ENCODE measurements around the gene CRADD.
"Not testable (repeated sequence)": the region's sequence is repeated elsewhere in the genome, so short reads cannot be mapped to it uniquely, and the experiment has no call there.

Gene CRADD

DNA sequence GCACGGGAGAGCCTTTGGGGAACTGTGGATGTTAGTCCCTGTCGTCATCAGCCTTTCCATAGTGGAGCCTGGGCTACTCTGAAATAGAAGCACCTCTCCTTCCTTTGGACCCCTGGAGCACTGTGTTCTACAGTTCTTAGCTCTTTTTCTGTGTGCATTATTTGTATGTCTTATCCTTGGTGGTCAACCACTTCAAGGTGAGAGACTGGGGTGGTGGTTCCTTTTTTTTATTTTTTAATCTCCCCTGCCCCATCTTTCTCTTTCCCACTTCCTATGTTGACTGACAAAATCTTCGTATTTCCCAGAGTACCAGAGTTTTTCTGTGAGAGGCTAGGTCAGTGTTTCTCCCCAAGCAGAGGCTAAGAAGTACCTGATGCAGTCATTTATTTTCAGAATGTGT lies 111.7 kb downstream of the CRADD start:
- no peak for DNase-seq

DNA sequence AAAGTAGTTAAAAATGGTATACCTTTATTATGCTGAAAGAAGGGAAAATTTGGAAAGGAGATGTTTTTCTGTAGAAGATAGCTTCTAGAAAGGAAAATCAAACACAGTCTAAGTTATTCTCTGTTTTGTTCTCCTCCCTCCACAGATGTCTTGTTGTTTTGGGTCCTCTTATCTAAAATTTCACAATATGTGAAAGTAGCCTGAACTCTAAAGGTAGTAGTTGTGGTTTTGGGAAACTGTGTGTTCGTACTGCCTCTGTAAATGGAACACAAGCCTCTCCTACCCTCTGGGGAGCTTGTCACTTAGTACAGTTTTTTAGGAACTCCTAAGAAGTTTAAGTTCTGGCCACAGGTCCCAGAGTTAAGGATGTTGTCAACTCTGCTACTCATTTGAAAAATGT lies 112.6 kb downstream of the CRADD start:
- no peak for DNase-seq

DNA sequence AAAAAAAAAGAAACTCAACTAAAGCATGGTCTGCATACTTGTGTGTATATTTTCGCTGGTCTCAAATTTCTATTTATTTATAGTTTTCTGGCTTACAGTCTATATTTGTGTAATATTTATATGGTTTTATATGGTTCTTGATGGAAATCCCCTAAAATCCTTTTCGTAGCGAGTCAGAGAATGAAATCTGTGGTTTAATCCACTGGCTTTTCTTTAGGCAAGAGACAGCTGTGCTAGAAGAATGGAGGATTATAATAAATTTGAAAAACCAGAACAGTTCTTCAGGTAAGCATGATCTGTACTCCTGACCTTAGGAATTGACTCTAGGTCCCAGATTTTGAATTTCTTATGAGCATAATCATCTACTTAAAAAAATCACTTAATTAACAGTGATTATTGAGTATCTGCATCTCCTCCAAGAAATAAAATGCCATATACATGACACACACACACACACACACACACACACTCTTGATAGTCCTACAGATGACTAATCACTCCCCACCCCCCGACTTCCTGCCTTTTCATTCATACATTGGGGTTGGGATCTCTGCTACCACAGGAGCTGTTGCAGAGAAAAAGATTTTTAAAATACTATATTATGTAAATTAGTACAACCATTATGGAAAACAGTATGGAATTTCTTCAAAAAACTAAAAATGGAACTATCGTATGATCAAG lies 113.4 kb downstream of the CRADD start:
- DNase-seq = peak; percentile 28

DNA sequence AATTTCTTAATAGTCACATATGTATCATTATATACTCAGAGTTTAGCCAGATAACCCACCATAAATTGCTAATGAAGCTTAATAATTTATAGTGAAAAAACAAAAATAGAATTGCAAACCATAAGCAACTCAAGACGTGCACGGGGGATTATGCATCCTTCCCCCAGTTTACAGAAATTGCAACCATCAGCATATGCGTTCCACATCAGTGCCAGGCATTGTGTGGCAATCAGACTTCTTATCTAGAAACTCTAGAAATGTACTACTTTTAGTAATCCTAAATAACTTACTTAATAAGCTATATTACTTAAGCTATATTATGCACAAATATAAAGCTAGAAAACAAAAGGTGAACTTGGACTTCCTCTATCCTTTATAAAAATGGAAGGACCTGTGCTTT lies 115.8 kb downstream of the CRADD start:
- DNase-seq = no peak

DNA sequence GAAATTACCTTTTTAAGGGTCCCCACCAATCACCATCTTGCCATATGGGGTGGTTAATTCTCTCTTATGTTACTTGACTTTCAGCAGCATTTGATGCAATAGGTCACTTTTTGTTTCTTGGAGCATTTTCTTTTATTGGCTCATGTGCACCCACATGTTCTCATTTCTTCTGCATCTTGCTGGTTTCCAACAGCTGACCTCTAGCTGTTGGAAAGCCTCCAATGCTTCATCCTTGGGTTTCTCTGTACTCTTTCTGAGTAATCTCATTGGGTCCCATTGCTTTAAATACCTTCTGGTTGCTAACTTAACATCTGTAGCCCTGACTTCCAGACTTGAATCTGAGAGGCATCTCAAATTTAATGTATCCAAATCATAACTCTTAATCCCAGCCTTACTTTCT lies 116.8 kb downstream of the CRADD start:
- DNase-seq = no peak

DNA sequence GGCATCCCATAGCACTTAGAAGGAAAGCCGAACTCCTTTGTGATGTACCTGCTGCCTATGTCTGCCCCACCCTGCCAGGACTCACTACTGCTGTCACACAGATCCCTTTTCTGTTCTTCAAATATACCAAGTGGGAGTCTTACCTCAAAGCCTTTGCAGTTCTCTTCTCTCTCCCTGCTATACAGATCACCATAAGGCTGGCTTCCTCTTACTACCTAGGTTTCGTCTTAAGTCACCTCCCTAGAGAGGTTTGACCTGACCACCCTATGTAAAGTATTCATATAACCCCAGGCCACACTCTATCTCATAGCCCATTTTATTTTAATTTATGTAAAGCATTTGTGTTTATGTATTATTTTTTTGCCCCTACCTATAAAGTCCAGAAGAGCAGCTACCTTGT lies 117.6 kb downstream of the CRADD start:
- DNase-seq = no peak

DNA sequence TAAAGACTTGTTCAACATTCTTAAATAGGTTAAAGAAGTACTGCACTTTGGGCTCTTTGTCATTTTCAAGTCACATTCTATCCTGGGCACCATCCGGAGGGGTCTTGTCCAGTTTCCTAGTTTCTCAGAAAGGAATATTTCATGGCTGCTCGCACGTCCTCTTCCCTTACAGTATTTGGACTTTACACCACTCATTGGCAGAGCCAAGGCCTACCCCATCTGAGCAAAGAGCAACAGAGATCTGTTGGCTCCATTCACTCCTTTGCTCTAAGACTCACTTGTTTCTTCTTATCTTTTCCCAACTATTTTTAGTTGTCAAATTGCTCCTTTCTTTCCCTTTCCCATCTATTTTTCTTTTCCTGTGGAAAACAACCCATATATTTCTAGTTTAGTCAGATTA lies 118.2 kb downstream of the CRADD start:
- DNase-seq = no peak

DNA sequence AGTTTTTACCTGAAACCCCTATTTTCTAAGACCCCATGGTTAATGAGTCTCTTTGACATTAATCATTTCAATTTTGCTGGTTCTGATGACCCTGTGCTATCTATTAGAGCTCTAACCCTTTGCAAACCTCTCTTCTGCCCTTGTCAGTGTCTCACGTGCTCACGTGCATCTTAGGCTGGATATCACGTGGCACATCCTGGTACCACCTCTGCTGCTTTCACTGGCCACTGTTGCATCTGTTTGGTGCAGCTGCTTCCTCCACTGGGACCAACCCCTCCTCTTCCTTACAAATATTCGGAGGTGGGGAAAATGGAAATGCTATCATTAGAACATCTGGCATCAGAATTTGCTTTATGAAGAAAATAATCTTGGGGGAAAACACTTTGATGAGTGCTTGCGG lies 119.6 kb downstream of the CRADD start:
- DNase-seq = no peak

DNA sequence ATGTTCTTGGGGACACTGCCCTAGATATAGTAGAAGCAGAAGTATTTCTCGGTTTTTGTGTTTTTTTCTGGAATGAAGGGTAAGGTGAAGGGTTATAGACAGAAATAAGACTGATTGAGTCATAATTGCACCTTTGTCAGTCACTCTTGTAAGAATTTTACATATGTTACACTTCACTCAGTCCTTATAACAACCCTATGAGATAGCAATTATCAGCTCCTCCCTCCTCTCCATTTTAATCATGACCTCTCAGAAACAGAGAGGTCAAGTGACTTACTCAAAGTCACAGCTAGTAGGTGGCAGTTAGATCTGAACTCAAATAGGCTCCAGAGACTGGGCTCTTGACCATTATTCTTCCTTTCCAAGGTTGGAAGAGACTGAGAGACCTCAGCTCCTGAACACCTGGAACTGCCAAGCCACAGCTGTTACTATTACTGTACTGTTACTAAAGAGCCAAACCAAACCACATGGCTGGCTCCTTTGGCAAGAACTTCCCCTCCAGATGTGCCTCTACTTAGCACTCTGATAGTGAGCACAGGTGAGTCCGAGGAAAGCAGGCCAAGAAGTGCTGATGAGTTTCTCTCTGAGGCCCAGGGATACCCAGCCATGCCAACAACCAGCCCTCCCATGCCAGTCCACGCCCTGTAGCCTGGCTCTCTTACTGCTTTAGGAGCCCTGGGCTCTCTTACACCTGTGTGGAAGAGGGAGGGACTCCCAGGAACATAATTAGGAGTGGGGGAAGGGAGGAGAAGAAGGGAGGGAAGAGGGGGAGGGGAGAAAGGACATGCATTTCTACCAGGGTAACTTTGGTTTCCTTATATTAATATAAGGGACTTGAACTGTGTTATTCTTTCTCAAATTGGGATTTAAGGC lies 121.3 kb downstream of the CRADD start:
- DNase-seq = peak; percentile 39

DNA sequence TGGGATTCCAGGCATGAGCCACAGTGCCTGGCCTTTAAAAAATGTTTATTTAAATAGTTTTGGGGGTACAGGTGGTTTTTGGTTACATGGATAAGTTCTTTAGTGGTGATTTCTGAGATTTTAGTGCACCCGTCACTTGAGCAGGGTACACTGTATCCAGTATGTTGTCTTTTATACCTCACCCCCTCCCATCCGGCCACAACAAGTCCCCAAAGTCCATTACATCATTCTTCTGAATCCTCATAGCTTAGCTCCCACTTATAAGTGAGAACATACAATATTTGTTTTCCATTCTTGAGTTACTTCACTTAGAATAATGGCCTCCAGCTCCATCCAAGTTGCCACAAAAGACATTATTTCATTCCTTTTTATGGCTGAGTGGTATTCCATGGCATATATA lies 124.5 kb downstream of the CRADD start:
- not testable (repeated sequence) for DNase-seq

DNA sequence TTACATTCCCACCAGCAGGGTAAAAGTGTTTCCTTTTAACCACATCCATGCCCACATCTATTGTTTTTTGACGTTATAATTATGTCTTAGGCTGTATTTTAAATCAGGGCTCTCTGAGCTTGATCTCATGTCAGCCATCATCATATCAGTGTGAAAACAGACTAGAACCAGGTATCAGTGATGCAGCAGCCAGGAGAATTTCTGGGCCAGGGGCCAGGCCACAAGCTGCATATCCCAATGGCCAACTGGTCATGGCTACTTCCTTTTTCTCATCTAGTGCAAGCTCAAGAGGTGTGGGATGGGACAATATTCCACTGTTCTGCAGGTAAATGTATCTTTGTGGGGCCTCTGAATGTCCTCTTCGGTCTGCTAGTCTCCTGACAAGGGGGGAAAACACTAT lies 125.1 kb downstream of the CRADD start:
- DNase-seq = no peak

DNA sequence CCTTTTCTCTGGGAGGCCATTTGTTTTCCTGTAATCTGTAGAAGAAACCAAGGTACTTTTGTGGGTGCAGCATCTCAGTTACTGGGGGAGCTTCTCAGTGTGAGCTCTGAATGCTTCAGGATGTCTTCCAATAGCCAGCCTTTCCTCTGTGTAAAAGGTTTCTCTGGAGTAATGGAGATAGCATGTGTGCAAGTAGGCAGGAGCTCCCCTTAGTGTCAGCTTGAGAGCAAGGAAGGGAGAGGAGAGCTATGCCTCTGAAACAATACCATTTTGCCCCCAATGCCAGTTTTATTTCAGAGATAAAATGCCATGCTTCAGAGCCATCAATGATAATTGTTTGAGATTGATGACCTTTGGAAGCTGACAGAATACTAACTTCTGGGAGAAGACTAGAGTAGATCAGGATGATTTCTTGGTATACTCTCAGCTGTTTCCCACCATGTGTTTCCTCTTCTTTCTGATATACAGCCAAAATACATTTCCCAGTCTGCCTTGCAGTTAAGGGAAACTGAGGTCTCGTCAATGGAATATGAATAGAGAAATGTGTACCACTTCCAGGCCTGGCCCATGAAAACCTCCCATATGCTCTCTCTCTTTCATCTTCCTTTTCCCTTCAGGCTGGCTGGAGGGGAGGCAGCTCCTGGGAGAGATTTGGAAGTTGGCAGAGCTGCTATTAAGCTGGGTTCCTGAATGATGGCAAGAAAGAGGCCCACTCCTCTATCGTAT lies 125.7 kb downstream of the CRADD start:
- DNase-seq = no peak

DNA sequence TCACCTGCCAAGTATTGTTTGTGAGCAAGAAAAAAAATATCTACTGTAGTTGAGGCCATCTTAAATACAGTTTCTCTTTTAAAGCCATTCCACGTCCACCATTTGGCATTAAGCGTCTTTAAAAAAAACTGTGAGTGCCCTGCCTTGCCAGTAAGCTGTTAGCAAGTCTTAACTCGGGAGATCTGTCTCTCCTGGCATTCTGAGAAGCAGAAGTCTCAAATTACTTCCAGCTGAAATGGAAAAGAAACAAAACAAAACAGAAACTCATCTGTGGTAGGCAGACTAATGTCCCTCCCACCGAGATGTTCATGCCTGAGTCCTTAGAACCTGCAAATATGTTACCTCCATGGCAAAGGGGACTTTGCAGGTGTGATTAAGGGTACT lies 126.2 kb downstream of the CRADD start:
- no peak for DNase-seq

DNA sequence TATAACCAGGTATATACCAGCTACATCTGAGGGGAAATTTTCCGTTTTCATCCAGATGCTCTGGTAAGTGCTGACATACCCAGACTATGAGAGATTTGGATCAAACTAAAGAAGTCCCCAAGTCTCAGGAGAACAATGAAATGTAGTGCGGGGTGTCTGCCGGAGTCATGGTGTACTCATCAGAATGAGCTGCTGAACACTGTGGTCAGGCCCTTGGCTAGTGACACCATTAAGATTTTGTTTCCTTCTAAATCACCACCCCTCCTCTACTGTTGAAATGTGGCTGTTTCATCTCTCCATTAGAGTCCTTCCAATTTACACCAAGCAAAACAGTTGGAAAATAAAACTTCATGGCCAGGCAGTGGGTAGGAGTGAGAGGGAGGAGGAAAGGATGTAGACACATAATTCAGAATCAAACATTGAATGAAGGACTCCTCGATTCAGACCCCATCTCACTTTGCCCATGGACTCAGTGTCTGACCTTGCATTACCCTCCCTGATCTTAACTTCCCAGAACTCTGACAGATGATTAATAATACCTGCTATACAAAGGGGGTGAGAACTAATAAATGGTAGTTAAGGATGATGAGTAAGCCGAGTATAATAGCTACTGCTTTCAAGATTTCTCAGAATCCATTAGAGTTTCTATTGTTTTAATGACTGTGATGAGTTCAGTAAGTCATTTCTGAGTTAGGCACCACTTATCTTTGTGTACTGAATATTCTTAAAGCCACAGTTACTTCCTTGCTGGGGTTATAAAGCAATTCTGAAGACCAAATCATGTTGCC lies 127.4 kb downstream of the CRADD start:
- peak; percentile 18 for DNase-seq

DNA sequence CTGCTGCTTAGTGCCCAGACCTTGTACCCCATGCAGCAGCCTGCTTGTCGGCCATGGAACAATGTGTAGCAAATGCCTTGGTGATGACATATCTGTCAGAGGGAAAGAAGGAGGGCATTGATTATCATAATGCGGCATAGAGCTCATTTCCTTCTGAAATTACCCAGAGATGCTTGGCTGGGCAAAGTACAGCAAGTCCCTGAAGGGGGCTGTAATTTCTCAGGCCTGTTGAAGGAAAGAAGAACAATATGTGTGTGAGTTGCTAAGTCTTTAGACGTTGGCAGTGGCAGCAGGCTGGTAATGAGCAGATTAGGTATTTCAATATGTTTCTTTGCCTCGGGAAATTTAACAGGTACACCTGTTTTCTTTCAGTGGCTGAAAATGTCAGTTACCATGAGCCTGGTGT lies 128.6 kb downstream of the CRADD start:
- DNase-seq = no peak

DNA sequence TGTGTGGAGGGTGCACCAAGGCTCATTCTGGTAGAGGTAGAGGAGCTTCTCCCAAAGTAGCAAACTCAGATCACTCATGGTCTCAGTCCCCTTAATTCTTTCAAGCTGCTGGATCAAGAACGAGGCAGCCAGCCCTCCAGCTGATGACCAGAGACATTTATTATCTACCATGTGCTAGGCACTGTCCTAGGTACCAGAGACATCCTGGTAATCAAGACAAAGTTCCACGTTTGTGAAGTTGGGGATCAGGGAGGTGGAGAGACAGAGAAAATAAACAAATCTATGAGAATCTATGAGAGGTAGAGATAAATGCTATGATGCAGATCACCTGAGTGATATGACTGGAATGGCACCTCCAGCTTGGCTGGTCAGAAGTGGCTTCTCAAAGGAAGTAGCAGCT lies 130.2 kb downstream of the CRADD start:
- DNase-seq = no peak

DNA sequence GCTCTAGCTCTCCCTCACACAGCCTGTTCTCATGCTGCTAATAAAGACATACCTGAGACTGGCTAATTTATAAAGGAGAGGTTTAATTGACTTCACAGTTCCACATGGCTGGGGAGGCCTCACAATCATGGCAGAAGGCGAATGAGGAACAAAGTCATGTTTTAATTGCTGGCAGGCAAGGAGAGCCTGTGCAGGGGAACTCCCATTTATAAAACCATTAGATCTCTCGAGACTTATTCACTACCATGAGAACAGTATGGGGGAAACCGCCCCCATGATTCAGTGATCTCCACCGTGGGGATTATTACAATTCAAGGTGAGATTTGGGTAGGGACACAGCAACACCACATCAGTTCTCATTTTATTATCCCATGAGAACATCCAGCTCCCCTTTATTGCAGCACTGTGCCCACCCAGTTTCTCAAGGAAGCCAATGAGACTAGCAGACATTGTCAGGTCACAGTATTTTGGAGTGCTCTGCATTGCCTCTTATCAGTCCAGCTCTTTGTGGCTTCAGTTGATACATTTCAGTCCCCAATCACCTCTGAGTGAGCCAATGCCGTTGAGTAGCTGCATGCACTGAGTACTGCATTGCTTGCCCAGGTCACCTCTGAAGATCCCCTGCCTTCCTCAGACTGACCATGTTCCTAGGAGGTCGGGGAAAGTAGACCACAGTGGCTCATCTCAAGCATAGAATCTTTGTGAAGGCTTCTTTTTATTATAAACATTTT lies 131.2 kb downstream of the CRADD start:
- DNase-seq = no peak

DNA sequence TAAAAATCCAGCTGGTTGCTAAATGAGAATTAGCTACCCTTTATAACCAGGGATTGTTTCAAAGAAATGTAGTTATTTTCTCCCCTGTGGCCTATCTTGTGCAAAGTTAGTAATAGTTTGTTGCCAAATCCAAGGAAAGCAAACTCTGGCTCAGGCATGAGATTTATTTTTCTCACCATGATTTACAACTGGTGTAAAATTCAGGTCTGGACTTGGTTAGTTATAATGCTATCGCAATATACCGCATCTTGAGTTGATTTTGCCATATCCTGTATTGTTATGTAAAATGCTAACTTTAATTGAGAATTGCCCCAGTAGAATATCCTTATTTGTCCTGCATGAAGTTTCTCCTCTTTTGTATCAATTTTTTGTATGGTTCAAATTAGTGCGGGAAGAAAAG lies 135.5 kb downstream of the CRADD start:
- no peak for DNase-seq

DNA sequence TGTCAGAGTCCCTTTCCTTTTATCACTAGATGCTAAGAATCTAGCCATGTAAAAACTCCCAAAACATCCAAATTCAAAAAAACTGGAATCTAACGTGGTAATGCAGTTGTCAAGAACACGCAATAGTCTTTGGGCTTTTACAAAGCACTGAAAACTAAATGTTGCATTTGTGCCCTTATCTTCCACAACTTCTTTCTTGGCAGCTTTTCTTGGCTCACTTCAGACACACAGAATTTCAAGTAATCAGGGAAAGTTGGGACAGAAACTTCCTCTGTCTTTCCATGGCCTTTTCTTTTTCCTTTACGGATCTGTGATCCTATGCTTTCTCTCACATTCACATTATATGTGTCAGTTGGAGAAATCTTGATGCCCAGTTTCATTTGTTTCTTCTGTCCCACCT lies 136.0 kb downstream of the CRADD start:
- no peak for DNase-seq

DNA sequence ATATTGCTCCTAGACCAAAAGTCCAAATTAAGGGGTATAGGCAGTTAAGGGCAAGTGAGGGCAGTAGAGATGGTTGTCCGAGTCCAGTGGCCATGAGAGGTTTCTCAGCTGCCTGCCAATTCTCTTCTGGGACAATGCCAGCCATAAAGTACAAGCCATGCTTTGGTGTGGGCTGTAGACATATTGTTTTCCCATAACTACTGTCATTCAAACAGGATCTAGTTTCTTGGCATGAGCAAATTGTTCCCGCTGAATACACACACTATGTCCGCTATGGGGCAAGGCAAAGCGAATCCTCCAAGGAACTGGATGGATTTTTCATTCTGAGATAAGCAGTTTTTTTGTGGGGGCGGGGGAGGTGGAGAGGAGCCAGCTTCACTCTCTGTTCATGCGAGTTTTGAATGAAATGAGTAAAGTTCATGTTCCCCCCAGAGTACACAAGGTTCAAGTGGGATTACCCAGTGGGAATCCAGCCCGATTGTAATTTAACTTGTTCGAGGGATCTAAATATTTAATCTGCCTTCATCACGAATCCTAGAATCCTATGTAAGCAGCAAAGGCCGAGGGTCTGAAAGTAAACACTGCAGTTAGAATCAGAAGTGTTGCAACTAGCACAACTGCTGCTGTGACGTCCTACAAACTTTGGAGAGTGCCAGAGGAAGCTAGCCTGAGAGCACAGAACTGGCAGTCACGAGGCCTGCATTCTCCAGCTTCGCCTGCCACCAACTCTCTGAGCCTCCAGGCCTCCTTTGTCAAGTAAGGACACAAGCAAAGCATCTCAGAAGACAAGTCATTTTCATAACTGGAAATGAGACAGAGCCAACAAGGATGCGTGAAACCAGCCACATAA lies 137.0 kb downstream of the CRADD start:
- DNase-seq = peak; percentile 16

DNA sequence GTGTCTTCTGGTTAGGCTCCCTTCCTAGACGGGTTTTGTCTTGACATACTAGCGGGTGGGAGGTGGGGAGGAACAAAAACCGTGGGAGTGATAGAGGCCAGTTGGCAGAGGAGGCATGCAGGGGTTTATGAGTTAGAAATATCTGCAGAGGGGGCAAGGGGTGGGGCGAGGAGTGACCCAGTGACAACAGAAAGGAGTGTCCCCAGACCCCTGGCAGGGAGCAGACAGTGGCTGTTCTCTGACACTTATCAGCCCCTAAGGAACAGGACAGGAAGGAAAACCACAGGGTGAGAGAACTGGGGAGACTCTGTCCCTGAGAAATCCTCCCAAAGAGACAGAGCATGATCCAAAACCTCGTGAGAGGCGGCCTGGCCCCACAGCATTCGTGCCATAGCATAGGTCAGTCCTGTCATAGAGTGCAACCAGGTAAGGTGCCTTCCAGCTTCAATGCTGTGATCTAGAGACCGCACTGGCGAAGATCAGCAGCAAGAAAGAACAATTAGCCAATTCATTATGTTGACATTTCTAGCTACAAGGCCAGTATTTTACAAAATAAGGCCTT lies 141.4 kb downstream of the CRADD start:
- no peak for DNase-seq

Data from activated CD4-positive, alpha-beta T cell treated with anti-CD3 and anti-CD28 coated beads, Interleukin-2, amount 50 U/mL, for 16 hours (primary cell).